COR-L47 (cell line): ENCODE data around the gene ABLIM3.

Experiments
- DNase-seq: peaks from one replicate; lab custom pipeline; 2025; lab: John Stamatoyannopoulos, UW

The ABLIM3 gene

GRCh38 chr5:149141224-149141956 lies at the start of gene ABLIM3:
TSS of gene ABLIM3 (plus strand) at chr5:149141493. CDS start at chr5:149142096, 603 bp downstream.
- DNase-seq: peak; percentile 20

GRCh38 chr5:149093625-149094024 lies 47.7 kb upstream of the ABLIM3 start:
- DNase-seq: no peak

GRCh38 chr5:149094996-149095395 lies 46.3 kb upstream of the ABLIM3 start:
- DNase-seq: no peak

- no peak for DNase-seq
Observed at GRCh38 chr5:149099920-149100319, 41.4 kb upstream of the ABLIM3 start.

GRCh38 chr5:149100331-149100730 lies 41.0 kb upstream of the ABLIM3 start:
- no peak for DNase-seq

- no peak for DNase-seq
Observed at GRCh38 chr5:149108651-149109280, 32.5 kb upstream of the ABLIM3 start.

- no peak for DNase-seq
Observed at GRCh38 chr5:149110406-149110805, 30.9 kb upstream of the ABLIM3 start.

GRCh38 chr5:149113669-149114068 lies 27.6 kb upstream of the ABLIM3 start:
- DNase-seq: no peak

GRCh38 chr5:149114403-149115312 lies 26.6 kb upstream of the ABLIM3 start:
- DNase-seq: peak; percentile 36

- DNase-seq: no peak
Observed at GRCh38 chr5:149117970-149118369, 23.3 kb upstream of the ABLIM3 start.

GRCh38 chr5:149118463-149118862 lies 22.8 kb upstream of the ABLIM3 start:
- no peak for DNase-seq

GRCh38 chr5:149121145-149121544 lies 20.1 kb upstream of the ABLIM3 start:
- no peak for DNase-seq

- DNase-seq: no peak
Observed at GRCh38 chr5:149123211-149123610, 18.1 kb upstream of the ABLIM3 start.

- no peak for DNase-seq
Observed at GRCh38 chr5:149125386-149125891, 15.9 kb upstream of the ABLIM3 start.

- no peak for DNase-seq
Observed at GRCh38 chr5:149126906-149127305, 14.4 kb upstream of the ABLIM3 start.

GRCh38 chr5:149127394-149127955 lies 13.8 kb upstream of the ABLIM3 start:
- DNase-seq: no peak

- no peak for DNase-seq
Observed at GRCh38 chr5:149128023-149128875, 13.0 kb upstream of the ABLIM3 start.

GRCh38 chr5:149129181-149129580 lies 12.1 kb upstream of the ABLIM3 start:
- DNase-seq: no peak

GRCh38 chr5:149130121-149130914 lies 11.0 kb upstream of the ABLIM3 start:
- no peak for DNase-seq

- DNase-seq: no peak
Observed at GRCh38 chr5:149132474-149132873, 8.8 kb upstream of the ABLIM3 start.
